ENCODE measurements around the gene PTPMT1. TPM values are rescaled to one million over a fixed set of nuclear protein-coding genes. Genes with fewer than 3 reads are reported as not detected.

PTPMT1 gene
- total RNA-seq, 1 donor from 2014 or later = 124 TPM

DNA sequence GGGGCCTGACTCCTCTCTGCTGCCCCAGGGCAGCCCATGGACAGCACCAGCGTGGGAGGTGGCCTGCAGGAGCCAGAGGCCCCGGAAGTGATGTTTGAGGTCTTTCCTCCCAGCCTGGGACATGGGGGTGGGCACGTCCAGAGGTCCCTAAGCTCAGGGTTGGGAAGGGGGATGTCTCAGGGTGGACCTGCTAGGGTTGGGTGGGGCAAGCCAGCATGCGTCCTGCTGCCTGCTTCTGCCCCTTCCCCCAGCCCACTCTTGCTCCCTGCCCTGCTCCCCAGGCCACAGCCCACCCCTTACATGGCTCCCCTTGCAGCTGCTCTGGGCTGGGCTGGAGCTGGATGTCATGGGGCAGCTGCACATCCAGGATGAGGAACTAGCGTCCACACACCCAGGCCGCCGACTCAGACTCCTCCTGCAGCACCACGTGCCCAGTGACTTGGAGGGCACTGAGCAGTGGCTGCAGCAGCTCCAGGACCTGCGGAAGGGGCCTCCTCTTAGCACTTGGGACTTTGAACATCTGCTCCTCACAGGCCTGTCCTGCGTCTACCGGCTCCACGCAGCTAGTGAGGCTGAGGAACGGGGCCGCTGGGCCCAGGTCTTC lies 22.4 kb downstream of the PTPMT1 start:
- DNase-seq (ENCODE audit: low read depth) = no peak
- TF ChIP-seq, protein P1, sequence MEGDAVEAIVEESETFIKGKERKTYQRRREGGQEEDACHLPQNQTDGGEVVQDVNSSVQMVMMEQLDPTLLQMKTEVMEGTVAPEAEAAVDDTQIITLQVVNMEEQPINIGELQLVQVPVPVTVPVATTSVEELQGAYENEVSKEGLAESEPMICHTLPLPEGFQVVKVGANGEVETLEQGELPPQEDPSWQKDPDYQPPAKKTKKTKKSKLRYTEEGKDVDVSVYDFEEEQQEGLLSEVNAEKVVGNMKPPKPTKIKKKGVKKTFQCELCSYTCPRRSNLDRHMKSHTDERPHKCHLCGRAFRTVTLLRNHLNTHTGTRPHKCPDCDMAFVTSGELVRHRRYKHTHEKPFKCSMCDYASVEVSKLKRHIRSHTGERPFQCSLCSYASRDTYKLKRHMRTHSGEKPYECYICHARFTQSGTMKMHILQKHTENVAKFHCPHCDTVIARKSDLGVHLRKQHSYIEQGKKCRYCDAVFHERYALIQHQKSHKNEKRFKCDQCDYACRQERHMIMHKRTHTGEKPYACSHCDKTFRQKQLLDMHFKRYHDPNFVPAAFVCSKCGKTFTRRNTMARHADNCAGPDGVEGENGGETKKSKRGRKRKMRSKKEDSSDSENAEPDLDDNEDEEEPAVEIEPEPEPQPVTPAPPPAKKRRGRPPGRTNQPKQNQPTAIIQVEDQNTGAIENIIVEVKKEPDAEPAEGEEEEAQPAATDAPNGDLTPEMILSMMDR (conservative IDR thresholded peaks at IDR 0.05; ENCODE audit: low read depth, low read length) = no peak
- H3K4me3 ChIP-seq (ENCODE audit: low read depth, low read length) = no peak overlapping the region

DNA sequence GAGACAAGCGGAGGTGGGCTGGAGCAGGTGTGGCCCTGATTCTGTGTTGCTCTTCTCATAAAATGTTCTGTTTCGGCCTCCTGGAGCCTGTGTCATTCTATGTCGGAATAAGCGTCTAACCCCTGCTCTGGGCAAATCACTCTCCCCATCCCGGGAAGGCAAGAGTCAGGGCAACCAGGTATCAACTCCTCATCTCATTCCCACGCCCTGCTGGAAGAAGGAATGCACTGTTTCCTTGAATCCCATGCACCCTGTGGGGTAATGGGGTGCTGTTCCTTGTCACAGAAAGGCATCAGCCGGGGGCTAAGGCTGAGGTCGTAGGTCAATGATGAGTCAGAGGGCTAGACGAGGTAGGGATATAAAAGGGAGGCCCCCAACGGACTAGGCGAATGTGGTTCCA lies 23.7 kb downstream of the PTPMT1 start:
- H3K4me3 ChIP-seq (ENCODE audit: low read depth, low read length) = no peak overlapping the region
- TF ChIP-seq, protein P1 (conservative IDR thresholded peaks at IDR 0.05; ENCODE audit: low read depth, low read length) = no peak
- no peak for DNase-seq (ENCODE audit: low read depth)

DNA sequence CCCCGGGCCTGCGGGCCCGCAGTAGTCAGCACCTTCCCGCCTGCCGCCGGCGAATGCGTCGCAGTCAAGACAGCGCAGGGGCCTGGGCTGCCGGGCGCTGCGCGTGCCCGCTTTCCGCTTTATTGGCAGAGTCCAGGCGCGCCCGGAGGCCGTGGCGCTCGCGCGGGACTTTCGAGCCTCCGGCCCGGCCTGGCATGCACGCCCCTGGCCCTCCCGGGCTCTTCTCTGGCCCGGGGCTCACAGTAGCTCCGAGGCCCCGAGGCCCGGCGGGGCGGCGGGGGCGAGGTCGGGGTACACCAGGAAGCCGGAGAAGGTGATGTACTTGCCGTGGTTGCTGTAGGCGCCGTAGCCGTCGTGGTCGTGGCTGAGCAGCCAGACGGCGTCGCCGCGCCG lies 24.2 kb downstream of the PTPMT1 start:
- no peak for DNase-seq (ENCODE audit: low read depth)
- H3K4me3 ChIP-seq (ENCODE audit: low read depth, low read length) = no peak overlapping the region
- TF ChIP-seq, protein P1 (conservative IDR thresholded peaks at IDR 0.05; ENCODE audit: low read depth, low read length) = no peak

DNA sequence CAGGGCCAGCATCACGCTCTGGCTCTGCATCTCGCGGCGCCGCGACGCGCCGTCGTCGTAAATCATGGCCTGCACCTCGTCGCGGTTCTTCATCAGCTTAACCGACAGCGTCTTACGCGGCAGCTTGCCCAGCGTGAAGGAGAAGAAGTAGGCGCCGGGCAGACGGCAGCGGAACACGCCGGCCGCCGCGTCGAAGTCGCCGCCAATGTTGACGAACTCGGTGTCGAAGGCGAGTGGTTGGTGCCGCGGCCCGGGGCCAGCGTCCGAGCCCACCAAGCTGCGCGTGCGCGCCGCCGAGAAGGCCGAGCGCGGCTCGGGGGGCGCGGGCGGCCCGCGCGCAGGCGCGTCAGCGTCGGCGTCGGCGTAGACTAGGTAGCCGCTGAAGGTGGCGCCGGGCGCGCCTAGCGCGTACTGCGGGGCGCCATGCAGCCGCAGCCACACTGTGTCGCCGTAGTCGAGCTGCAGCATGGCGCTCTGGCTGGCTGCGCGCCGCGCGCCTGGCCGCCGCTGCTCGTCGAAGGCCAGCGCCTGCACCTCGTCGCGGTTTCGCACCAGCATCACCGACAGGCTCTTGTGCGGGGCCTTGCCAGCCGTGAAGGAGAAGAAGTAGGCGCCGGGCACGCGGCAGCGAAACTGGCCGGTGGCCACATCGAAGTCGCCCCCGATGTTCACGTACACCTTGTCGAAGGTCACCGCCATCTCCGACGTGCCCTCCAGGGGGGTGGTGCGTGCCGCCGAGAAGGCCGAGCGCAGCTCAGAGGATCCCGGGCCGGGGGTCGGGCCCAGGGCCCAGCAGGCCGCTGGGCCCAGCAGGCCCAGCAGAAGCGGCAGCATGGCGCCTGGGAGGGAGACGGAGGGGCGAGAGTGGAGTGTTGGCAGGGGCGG lies 24.8 kb downstream of the PTPMT1 start:
- H3K4me3 ChIP-seq (ENCODE audit: low read depth, low read length) = no peak overlapping the region
- no peak for DNase-seq (ENCODE audit: low read depth)
- TF ChIP-seq, protein P1 (conservative IDR thresholded peaks at IDR 0.05; ENCODE audit: low read depth, low read length) = no peak

DNA sequence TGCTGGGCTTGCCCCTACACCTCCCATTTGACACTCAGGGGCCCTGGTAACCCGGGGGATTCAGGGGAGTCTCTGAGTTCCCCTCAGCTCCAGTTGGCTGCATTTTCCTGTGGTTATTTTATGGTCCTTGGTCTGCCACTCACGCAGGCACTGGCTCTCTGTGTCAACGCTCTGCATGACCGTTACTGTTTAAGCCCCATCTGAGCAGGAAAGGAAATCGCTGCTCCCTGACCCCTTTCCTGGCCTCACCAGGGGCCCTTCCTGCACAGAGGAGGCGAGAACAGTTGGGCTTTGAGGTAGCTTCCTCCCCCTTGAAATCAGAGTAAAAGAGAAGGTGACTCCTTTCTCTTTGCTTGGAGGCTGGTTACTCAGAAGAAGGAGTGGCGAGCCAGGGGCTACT lies 26.4 kb downstream of the PTPMT1 start:
- no peak overlapping the region for H3K4me3 ChIP-seq (ENCODE audit: low read depth, low read length)
- TF ChIP-seq, protein P1 (conservative IDR thresholded peaks at IDR 0.05; ENCODE audit: low read depth, low read length) = no peak
- DNase-seq (ENCODE audit: low read depth) = no peak

DNA sequence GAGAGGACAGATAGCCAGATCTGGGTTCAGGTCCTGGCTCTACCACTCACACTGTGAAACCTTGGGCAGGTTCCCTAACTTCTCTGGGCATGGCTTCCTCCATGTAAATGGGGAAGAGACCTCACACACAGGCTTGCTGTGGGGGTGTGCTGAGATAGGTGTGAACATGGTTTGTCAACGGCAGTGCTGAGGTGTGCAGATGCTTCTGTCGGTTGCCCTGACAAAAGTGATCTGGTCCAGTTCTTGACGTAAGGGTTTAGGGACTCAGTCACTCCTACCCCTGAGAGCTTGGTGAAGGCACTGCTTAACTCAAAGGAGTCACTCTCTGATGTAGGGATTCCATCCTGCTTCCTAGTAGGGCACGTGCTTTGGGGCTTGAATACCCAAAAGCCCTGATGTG lies 26.9 kb downstream of the PTPMT1 start:
- no peak for DNase-seq (ENCODE audit: low read depth)
- H3K4me3 ChIP-seq (ENCODE audit: low read depth, low read length) = no peak overlapping the region
- TF ChIP-seq, protein P1 (conservative IDR thresholded peaks at IDR 0.05; ENCODE audit: low read depth, low read length) = no peak
